Vagina (tissue), 2 donors: ENCODE data around the gene PTS. TPM values are rescaled to one million over a fixed set of nuclear protein-coding genes. Genes with fewer than 3 reads are reported as not detected.

ENCODE experiments used
- DNase-seq, 2 donors: peaks; one replicate each; pipeline ENCODE4 v3.0.0-alpha.2; 2017; ENCODE audit errors: extremely low spot score in 2 of 2
- H3K27ac ChIP-seq: fragments of 200-600 bp; sonication (generic); one replicate; pipeline ENCODE4 v1.5.1; 2019
- H3K27me3 ChIP-seq: fragments of 200-600 bp; sonication (generic); one replicate; pipeline ENCODE4 v1.5.1; 2019
- H3K36me3 ChIP-seq, 2 donors: fragments of 200-600 bp; sonication (generic); one replicate each; pipeline ENCODE4 v1.5.1; 2017 to 2019
- H3K4me1 ChIP-seq: fragments of 200-600 bp; sonication (generic); one replicate; pipeline ENCODE4 v1.5.1; 2019
- H3K4me3 ChIP-seq, 2 donors: fragments of 200-600 bp; sonication (generic); 1 replicate in 1 of 2; 2 replicates in 1 of 2; pipeline ENCODE4 v1.5.1; 2016 to 2019
- H3K9me3 ChIP-seq: fragments of 200-600 bp; sonication (generic); one replicate; pipeline ENCODE4 v1.5.1; 2019
- POLR2A ChIP-seq, 2 donors: fragments of 450-650 bp; IDR thresholded peaks; one replicate each; pipeline ENCODE4 v1.6.1; 2017; ENCODE audit warnings: antibody characterized with exemption in 2 of 2, mild to moderate bottlenecking in 2 of 2, moderate library complexity in 2 of 2
- POLR2AphosphoS5 ChIP-seq, 2 donors: sonication (generic); formaldehyde crosslinking; IDR thresholded peaks; one replicate each; pipeline ENCODE4 v1.9.0; 2017; ENCODE audit warnings: antibody characterized with exemption in 2 of 2, mild to moderate bottlenecking in 2 of 2, low read depth in 1 of 2; ENCODE audit not compliant: insufficient read depth in 1 of 2
- intact Hi-C: fragments of 100-400 bp; cut with DNase I; formaldehyde crosslinking; loops from one replicate; pipeline ENCODE4 v1.15.1; 2023
- total RNA-seq: library from RNA; depleted of rRNA; stranded (reverse); fragments of >200 nt; gene quantifications from one replicate; pipeline ENCODE4 v1.2.3, GENCODE V29; 2016
- TF ChIP-seq, protein P1 (sequence below), 3 experiments: fragments of 450-650 bp in 2 of 3; fragments of 200-600 bp in 1 of 3; sonication (generic) in 1 of 3; IDR thresholded peaks; one replicate each; pipeline ENCODE4 v1.5.1; 2017 to 2019; ENCODE audit warnings: antibody characterized with exemption in 3 of 3, mild to moderate bottlenecking in 2 of 3, moderate library complexity in 2 of 3

PTS gene
- total RNA-seq, 1 donor from 2014 or later = 26.3 TPM

DNA sequence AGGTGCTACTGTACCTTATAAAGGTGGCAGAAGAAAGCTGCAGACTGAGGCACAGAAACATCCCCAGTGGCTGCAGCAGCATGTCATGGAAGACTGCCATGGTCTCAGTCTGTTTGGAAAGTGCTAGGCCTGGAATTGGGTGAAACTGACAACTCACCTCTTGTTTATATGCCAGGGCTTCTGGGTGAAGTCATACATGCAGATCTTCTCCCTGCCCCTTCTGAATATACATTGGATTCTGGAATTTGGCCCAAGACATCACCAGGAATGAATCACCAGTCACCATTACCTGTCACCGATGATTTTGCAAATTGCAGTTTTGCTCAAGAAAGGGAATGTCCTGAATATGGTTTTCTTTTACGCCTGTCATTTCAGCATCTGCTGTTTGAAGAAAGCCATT is 34.3 kb downstream of the PTS start, which contains the start of gene PLET1:
TSS of gene PLET1 (minus strand) at position 371 of the 400 bp plus-strand sequence. CDS start at position 100, 271 bp downstream.
- intact Hi-C loops = no loop called here
- Histone ChIP-seq H3K36me3 (no peaks in the 10 kb centered on the region), H3K9me3 (no peaks in the 10 kb centered on the region), H3K27me3 (no peaks in the 10 kb centered on the region), H3K4me1 (no peaks in the 10 kb centered on the region), H3K27ac (no peak within 1 kb of the TSS), H3K4me3 (no peak within 1 kb of the TSS)
- TF ChIP-seq POLR2A (IDR thresholded peaks at IDR 0.05) (no peak), POLR2AphosphoS5 (IDR thresholded peaks at IDR 0.05; ENCODE audit: insufficient read depth in 1 of 2, low read depth in 1 of 2) (no peak)
- TF ChIP-seq, protein P1, sequence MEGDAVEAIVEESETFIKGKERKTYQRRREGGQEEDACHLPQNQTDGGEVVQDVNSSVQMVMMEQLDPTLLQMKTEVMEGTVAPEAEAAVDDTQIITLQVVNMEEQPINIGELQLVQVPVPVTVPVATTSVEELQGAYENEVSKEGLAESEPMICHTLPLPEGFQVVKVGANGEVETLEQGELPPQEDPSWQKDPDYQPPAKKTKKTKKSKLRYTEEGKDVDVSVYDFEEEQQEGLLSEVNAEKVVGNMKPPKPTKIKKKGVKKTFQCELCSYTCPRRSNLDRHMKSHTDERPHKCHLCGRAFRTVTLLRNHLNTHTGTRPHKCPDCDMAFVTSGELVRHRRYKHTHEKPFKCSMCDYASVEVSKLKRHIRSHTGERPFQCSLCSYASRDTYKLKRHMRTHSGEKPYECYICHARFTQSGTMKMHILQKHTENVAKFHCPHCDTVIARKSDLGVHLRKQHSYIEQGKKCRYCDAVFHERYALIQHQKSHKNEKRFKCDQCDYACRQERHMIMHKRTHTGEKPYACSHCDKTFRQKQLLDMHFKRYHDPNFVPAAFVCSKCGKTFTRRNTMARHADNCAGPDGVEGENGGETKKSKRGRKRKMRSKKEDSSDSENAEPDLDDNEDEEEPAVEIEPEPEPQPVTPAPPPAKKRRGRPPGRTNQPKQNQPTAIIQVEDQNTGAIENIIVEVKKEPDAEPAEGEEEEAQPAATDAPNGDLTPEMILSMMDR (IDR thresholded peaks at IDR 0.05) = no peak
- DNase-seq = peak in 1 of 2 donors; percentile 52

DNA sequence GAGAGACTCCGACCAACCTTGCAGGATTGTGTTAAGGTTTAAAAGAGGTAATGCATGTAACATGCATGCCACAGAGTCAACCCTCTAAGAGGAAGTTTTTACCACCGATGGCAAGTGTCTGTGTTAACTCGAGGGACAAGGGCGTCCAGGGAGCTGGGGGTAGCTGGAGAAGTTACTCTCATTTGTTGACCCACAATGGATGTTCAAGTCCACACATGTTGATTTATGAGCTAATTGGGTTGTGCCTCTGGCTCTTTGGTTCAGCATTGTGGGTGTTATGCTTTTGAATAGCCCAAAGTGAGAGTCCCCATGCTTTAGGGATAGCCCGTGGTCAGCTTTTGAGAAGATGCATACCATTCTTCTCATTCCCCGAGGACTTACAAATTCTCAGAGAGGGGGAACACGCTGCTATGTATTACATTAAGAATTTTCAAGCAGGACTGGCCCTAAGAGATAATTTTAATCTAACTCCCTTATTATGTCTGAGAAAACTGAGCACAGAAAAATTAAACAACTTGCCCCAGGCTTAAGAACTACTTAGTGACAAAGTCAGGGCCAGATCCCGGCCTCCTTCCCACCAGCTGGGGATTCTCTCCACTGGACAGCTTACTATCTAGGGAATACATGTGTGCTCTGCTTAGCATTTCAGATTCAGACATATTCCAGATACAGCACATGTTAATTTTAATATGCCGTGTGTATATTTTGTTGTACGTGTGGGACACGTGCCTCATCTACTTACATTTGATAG is 39.6 kb downstream of the PTS start:
- Histone ChIP-seq H3K36me3 (no peaks in the 10 kb centered on the region), H3K27me3 (no peaks in the 10 kb centered on the region), H3K4me3 (no peak overlapping the region), H3K27ac (no peak overlapping the region), H3K9me3 (no peaks in the 10 kb centered on the region), H3K4me1 (no peaks in the 10 kb centered on the region)
- intact Hi-C loops = no loop called here
- TF ChIP-seq POLR2AphosphoS5 (IDR thresholded peaks at IDR 0.05; ENCODE audit: insufficient read depth in 1 of 2, low read depth in 1 of 2) = no peak
- TF ChIP-seq, protein P1 (IDR thresholded peaks at IDR 0.05) = no peak
- no peak for TF ChIP-seq POLR2A (IDR thresholded peaks at IDR 0.05)
- DNase-seq = peak in 1 of 2 donors; percentile 82

DNA sequence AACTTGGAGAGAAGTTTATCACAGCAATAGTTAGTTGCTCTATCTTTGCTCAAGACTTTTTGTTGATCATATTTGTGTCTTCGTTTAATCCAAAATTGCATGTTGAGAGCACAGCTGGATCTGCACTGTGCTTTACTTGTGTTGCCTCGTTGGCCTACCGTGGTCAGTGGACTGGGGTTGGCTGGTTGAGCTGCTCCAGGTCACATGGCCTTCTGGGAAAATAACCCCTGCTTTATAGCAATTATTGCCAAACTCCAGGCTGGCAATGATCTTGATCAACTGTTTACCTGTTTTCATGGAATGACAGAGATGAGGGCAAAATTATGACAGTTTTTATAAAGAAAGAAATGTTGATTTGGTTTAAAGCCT is 40.2 kb downstream of the PTS start:
- Histone ChIP-seq H3K4me3 (no peak overlapping the region), H3K4me1 (no peaks in the 10 kb centered on the region), H3K9me3 (no peaks in the 10 kb centered on the region), H3K27ac (no peak overlapping the region), H3K36me3 (no peaks in the 10 kb centered on the region), H3K27me3 (no peaks in the 10 kb centered on the region)
- peak in 1 of 2 donors; percentile 22 for DNase-seq
- TF ChIP-seq, protein P1 (IDR thresholded peaks at IDR 0.05) = no peak
- TF ChIP-seq POLR2A (IDR thresholded peaks at IDR 0.05) = no peak
- no peak for TF ChIP-seq POLR2AphosphoS5 (IDR thresholded peaks at IDR 0.05; ENCODE audit: insufficient read depth in 1 of 2, low read depth in 1 of 2)
- intact Hi-C loops = no loop called here

DNA sequence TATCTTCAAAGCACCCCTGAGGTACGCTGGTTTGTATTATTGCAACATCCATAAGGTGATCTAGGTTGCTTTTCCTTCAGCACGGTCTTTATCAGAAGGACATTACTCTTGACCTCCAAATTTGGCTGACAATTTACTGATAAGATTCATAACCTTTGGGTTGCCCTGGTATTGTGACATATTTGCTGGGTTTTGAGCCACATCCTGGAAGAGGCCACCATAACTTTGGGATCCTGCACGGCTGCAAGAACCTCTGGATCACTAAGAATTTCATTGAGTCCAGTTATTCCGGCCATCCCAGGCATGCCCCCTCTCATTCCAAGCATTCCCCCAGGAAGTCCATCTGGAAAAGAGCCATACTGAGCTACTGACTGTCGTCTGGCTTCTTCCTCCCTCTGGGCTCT is 41.0 kb downstream of the PTS start:
- no peaks in the 10 kb centered on the region for H3K36me3 ChIP-seq
- H3K27ac ChIP-seq = no peak overlapping the region
- DNase-seq = peak in 1 of 2 donors; percentile 29
- H3K4me1 ChIP-seq = no peaks in the 10 kb centered on the region
- no peaks in the 10 kb centered on the region for H3K27me3 ChIP-seq
- intact Hi-C loops = no loop called here
- TF ChIP-seq POLR2A (IDR thresholded peaks at IDR 0.05) (no peak), POLR2AphosphoS5 (IDR thresholded peaks at IDR 0.05; ENCODE audit: insufficient read depth in 1 of 2, low read depth in 1 of 2) (no peak)
- TF ChIP-seq, protein P1 (IDR thresholded peaks at IDR 0.05) = no peak
- H3K4me3 ChIP-seq = no peak overlapping the region
- no peaks in the 10 kb centered on the region for H3K9me3 ChIP-seq

DNA sequence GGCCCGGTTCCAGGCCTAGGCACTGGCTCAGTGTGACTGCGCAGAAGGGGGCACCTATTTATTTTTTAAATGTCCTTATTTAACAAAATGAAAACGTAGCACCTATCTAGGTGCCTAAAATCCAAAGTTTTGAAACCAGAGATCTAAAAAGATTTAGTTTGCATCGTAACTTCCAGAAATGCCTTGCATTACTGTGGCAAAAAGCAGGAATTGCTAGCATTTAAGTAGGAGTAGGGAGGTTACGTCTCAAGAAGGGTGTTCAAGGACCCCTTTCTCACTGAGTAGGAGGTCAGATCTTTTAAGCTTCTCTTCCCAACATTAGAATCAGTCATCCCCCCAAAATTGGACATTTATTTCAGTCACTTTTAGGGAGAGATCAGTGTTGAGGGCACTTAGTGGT is 42.2 kb downstream of the PTS start:
- Histone ChIP-seq H3K9me3 (no peaks in the 10 kb centered on the region), H3K27me3 (no peaks in the 10 kb centered on the region), H3K27ac (no peak overlapping the region), H3K4me1 (no peaks in the 10 kb centered on the region), H3K4me3 (no peak overlapping the region), H3K36me3 (no peaks in the 10 kb centered on the region)
- intact Hi-C loops = no loop called here
- no peak for DNase-seq
- TF ChIP-seq POLR2A (IDR thresholded peaks at IDR 0.05) (no peak), POLR2AphosphoS5 (IDR thresholded peaks at IDR 0.05; ENCODE audit: insufficient read depth in 1 of 2, low read depth in 1 of 2) (no peak)
- TF ChIP-seq, protein P1 (IDR thresholded peaks at IDR 0.05) = no peak
